Measurements from ENCODE around the gene TMEM123.

GRCh38 chr11:102467853-102468580 lies 15.5 kb upstream of the TMEM123 start:
- TF ChIP-seq POLR2AphosphoS5 (IDR thresholded peaks at IDR 0.05; ENCODE audit: low read depth, low read length) (no peak), POLR2A (IDR thresholded peaks at IDR 0.05; ENCODE audit: low read depth, low read length) (no peak), TAF1 (IDR thresholded peaks at IDR 0.05; ENCODE audit: low read depth, low read length) (no peak), SPI1 (IDR thresholded peaks at IDR 0.05; ENCODE audit: low read depth, low read length) (no peak), PAX5 (IDR thresholded peaks at IDR 0.05; ENCODE audit: insufficient read depth, low read length, severe bottlenecking) (no peak), POU2F2 (IDR thresholded peaks at IDR 0.05; ENCODE audit: low read depth, low read length) (no peak)

All from GM12891 (cell line).